HG03432 (cell line): ENCODE measurements around the gene GAL3ST3.
A peak's percentile ranks its signal among the peaks of the same experiment; 100 is the strongest.

Experiments used
- ATAC-seq: cut with Tn5 transposase; IDR thresholded peaks from one replicate; pipeline ENCODE4 v1.9.1; 2021; ENCODE audit warnings: mild to moderate bottlenecking, moderate library complexity; ENCODE audit not compliant: unreplicated experiment

Gene GAL3ST3

DNA sequence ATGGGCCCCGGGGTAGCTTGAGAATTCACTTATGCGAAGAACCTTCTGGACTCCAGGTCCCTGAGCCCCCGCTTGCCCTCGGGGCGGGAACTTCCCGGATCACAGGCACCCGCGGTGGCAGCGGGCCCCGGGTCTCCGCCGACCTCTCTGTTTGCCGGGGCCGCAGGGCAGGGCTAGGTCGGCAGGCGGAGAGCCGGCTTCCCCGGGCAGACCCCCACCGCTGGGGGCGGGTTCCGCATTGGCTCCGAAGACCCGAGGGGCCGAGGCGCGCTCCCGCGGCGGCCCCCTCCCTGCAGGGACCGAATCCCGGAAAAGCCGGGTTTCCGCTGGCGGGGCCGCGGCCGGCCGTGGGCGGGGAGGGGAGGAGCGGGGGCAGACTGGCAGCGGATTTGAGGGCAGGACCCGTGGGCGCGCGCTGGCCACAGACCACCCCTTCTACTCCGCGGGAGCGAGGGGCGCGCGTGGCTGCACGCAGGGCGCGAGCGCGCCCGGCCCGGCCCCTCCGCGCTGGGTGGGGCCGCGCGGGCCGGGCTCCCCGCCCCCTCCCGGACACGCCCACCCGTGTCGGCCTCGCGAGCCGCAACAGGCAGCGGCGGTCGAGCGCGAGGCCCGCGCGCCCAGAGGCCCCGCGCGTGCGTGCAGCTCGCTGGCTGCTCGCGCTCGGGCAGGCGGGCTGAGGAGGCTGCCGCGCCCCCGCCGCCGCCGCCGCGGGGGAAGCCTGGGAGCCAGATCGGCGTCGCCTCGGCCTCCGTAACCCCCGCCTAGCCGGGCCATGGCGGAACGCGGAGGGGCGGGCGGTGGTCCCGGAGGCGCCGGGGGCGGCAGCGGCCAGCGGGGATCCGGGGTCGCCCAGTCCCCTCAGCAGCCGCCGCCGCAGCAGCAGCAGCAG is 21.0 kb upstream of the GAL3ST3 start, which contains the start of gene PACS1:
Gene PACS1, plus strand, starts transcription at position 558 of the 889 bp plus-strand sequence. Its CDS starts 215 bp downstream, at position 773.
- peak; percentile 51 for ATAC-seq

GRCh38 chr11:66068923-66069714 is 20.2 kb upstream of the GAL3ST3 start:
- ATAC-seq: peak; percentile 1

- no peak for ATAC-seq
Observed at GRCh38 chr11:66068154-66068821, 19.3 kb upstream of the GAL3ST3 start.

GRCh38 chr11:66067640-66068039 is 18.7 kb upstream of the GAL3ST3 start:
- no peak for ATAC-seq

GRCh38 chr11:66066751-66067150 is 17.8 kb upstream of the GAL3ST3 start:
- ATAC-seq: no peak

- ATAC-seq: no peak
Observed at GRCh38 chr11:66064571-66064970, 15.6 kb upstream of the GAL3ST3 start.

DNA sequence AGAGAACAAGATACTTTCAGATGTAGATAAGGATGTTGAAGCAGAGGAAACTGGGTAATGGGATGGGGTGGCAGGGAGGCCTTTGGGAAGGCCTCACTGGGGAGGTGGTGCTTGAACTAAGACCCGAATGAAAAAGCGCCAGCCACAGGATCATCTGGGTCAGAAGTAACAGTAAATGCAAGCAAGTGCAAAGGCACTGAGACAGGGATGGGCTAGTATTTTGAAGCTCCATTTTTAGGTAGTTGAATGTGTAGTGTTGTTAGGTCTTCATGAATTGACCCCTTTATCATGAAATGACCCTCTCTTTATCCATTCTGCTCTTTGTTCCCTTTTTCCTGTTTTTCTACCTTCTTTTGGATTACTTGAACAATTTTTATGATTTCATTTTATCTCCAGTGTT is 14.9 kb upstream of the GAL3ST3 start:
- ATAC-seq: no peak

DNA sequence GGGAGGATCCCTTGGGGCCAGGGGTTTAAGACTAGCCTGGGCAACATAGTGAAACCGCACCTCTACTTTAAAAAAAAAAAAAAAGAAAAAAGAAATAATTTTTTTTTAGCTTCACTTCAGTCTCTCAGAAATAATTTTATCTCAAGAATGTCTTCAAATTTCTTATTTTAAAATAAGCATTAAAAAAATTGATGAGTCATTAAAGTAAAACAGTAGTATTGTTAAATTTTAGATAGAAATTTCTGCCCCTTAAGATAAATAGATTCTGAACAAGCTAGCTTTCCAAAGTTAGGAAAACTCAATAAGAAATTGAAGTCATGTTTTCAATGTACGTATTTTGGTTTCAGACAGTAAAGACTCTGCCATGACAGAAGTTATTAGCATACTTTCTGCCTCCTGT is 13.4 kb upstream of the GAL3ST3 start:
- ATAC-seq: no peak

GRCh38 chr11:66061268-66061667 is 12.3 kb upstream of the GAL3ST3 start:
- ATAC-seq: no peak

DNA sequence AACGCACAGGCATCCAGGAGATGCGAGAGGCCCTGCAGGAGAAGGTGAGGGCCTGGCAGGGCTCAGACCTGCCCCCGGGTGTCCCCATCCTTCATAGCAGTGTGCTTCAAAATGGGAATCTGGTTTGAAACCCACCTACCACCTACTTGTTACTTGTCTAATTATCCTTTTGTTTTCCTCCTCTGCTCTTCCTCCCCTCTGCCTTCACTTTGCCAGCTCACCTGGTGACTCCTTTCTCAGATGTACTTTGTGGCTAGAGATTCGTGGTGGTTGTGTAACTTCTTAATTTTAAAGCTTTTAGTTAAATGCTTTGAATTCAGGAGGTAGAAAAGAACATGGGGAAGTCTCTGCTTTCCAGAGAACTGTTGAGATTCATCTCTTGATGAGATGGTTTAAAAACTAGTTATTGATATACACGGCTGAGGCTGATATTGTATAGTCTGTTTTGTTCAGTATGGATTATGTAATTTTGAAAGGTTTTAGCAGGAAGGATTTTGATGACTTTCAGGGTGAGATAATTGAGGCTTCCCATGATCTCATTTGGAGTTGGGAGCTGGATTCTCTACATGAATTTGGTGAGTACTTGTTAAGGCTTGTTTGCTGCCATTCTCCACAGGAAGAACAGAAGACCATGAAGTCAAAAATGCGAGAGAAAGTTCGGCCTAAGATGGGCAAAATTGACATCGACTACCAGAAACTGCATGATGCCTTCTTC is 11.2 kb upstream of the GAL3ST3 start:
- no peak for ATAC-seq

GRCh38 chr11:66056501-66056900 is 7.5 kb upstream of the GAL3ST3 start:
- ATAC-seq: no peak

GRCh38 chr11:66055021-66055420 is 6.1 kb upstream of the GAL3ST3 start:
- ATAC-seq: no peak

DNA sequence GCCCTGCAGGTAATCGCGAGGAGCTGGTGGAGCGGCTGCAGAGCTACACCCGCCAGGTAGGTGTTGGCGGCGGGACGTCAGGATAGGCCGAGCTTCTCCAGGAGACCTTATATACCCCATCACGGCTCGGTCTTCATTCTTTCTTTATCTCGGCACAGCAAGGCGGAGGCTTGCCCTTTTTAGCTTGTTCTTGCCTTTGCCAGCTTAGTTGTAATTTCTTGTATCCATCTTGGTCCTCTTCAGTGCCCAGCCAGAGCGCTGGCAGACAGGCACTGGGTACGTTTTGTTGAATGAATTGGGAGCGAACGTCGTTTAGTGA is 3.7 kb upstream of the GAL3ST3 start:
- ATAC-seq: no peak

GRCh38 chr11:66051766-66052663 is 3.1 kb upstream of the GAL3ST3 start, which contains the start of gene SF3B2:
TSS of gene SF3B2 (plus strand) at chr11:66052364. CDS start at chr11:66052385, 21 bp downstream.
- ATAC-seq: peak; percentile 94

DNA sequence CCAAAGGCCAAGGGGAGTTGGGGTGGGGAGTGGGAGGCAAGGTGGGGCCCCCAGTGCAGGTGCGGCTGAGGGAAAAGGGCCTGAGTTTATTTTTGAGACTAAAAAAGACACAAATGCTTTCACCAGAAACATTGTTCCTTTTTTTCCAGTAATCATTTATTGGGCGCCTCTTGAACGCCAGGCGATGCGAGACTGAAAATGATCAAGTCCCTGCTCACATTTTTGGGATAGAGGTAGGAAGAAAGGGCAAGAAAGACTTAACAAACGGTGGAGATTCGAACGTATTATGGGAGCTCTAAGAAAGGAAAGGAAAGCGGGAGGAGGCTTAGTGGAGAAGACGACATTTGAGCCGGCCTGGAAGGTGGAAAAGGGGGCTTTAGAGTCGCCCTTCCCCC is 2.4 kb upstream of the GAL3ST3 start:
- ATAC-seq: no peak

GRCh38 chr11:66050581-66051231 is 1.7 kb upstream of the GAL3ST3 start:
- no peak for ATAC-seq

GRCh38 chr11:66047541-66048365 is 1.2 kb downstream of the GAL3ST3 start:
- ATAC-seq: no peak

- no peak for ATAC-seq
Observed at GRCh38 chr11:66046901-66047300, 2.1 kb downstream of the GAL3ST3 start.
